Caco-2 (cell line): Measurements from ENCODE around the gene GPSM1. TPM values are rescaled to one million over a fixed set of nuclear protein-coding genes. Genes with fewer than 3 reads are reported as not detected.

Source experiments
- BruUV-seq: library from RNA; stranded (reverse); fragments of 400-500 nt; replicated peaks from 2 replicates; lab custom pipeline; 2021; lab: Mats Ljungman, UMichigan
- CTCF ChIA-PET: fragments of 300-600 bp; sonication (Branson Sonifier 250); formaldehyde crosslinking; loops from one replicate; lab custom pipeline; 2022; ENCODE audit warnings: antibody characterized with exemption; lab: Charles Lee
- POLR2A ChIA-PET: fragments of 300-600 bp; sonication (Branson Sonifier 250); formaldehyde crosslinking; loops from one replicate; lab custom pipeline; 2022; ENCODE audit warnings: antibody characterized with exemption; lab: Charles Lee
- DNase-seq, 2 experiments: peaks; one replicate each; pipeline versions ENCODE4 v3.0.0 to v3.0.0-alpha.2; 2020 to 2022
- H3K27me3 ChIP-seq: replicated peaks from 2 replicates; pipeline ENCODE4 v1.6.0; 2011; ENCODE audit warnings: low read length; ENCODE audit not compliant: control insufficient read depth, insufficient read depth
- H3K36me3 ChIP-seq: 2 replicates; pipeline ENCODE4 v1.5.1; 2011; ENCODE audit warnings: low read length; ENCODE audit not compliant: control insufficient read depth, insufficient read depth
- H3K4me1 ChIP-seq: fragments of 250-450 bp; sonication (Bioruptor Pico); 2 replicates; pipeline ENCODE4 v1.5.1; 2020; ENCODE audit warnings: mild to moderate bottlenecking
- H3K4me3 ChIP-seq: 2 replicates; pipeline ENCODE4 v1.5.1; 2011; ENCODE audit warnings: low read depth, mild to moderate bottlenecking, control low read depth, low read length
- H3K9me3 ChIP-seq: fragments of 250-450 bp; sonication (Bioruptor Pico); 2 replicates; pipeline ENCODE4 v1.5.1; 2020; ENCODE audit warnings: mild to moderate bottlenecking, moderate library complexity
- H3K27ac Mint-ChIP-seq: one replicate; pipeline ENCODE4 v1.8.0; 2022; ENCODE audit warnings: mixed read lengths; ENCODE audit not compliant: unreplicated experiment
- H3K27me3 Mint-ChIP-seq: one replicate; pipeline ENCODE4 v1.8.0; 2022; ENCODE audit warnings: mixed read lengths; ENCODE audit not compliant: insufficient read depth, unreplicated experiment
- H3K36me3 Mint-ChIP-seq: one replicate; pipeline ENCODE4 v1.8.0; 2022; ENCODE audit warnings: mild to moderate bottlenecking, mixed read lengths; ENCODE audit not compliant: insufficient read depth, unreplicated experiment
- H3K4me1 Mint-ChIP-seq: one replicate; pipeline ENCODE4 v1.8.0; 2022; ENCODE audit warnings: low read depth, mixed read lengths; ENCODE audit not compliant: unreplicated experiment
- H3K4me3 Mint-ChIP-seq: one replicate; pipeline ENCODE4 v1.8.0; 2022; ENCODE audit warnings: mild to moderate bottlenecking, moderate library complexity, mixed read lengths; ENCODE audit not compliant: unreplicated experiment
- H3K9me3 Mint-ChIP-seq: one replicate; pipeline ENCODE4 v1.8.0; 2022; ENCODE audit warnings: mixed read lengths; ENCODE audit not compliant: unreplicated experiment
- CTCF ChIP-seq, 2 experiments: fragments of 200-600 bp in 1 of 2; IDR thresholded peaks; 1 replicate in 1 of 2; 2 replicates in 1 of 2; pipeline versions ENCODE4 v1.5.1 to v1.8.0; 2011 to 2022; ENCODE audit warnings: antibody characterized with exemption in 1 of 2, control low read depth in 1 of 2, inconsistent platforms in 1 of 2, low read depth in 1 of 2, low read length in 1 of 2, mild to moderate bottlenecking in 1 of 2, moderate library complexity in 1 of 2; ENCODE audit not compliant: insufficient read depth in 1 of 2, severe bottlenecking in 1 of 2, unreplicated experiment in 1 of 2
- intact Hi-C: fragments of 100-400 bp; cut with micrococcal nuclease; formaldehyde crosslinking; loops from one replicate; pipeline ENCODE4 v1.10.0; 2022; ENCODE audit not compliant: unreplicated experiment
- total RNA-seq: library from RNA; stranded (reverse); gene quantifications from 2 replicates; pipeline ENCODE4 v1.2.3, GENCODE V29; 2022

Gene GPSM1
- total RNA-seq, 1 experiment from 2014 or later: 25.7 TPM

GRCh38 chr9:136381311-136381710 lies 54.0 kb downstream of the GPSM1 start:
- Histone ChIP-seq H3K9me3 (no peaks in the 10 kb centered on the region), H3K36me3 (peaks cover 1% of the 10 kb centered on the region; the same call in 1 of the 2 replicates), H3K4me1 (no peaks in the 10 kb centered on the region), H3K27me3 (no peaks in the 10 kb centered on the region), H3K4me3 (no peak overlapping the region)
- H3K36me3 Mint-ChIP-seq: peaks cover 38% of the 10 kb centered on the region
- BruUV-seq: no TSS peak
- TF ChIP-seq CTCF (IDR thresholded peaks at IDR 0.05; ENCODE audit: insufficient read depth in 1 of 2, low read depth in 1 of 2, low read length in 1 of 2, severe bottlenecking in 1 of 2, unreplicated experiment in 1 of 2): no peak
- no peaks in the 10 kb centered on the region for H3K27me3 Mint-ChIP-seq
- H3K4me3 Mint-ChIP-seq: no peak overlapping the region
- intact Hi-C loops: no loop called here
- CTCF ChIA-PET: interaction anchor here (0.6 to 0.7 kb wide), 2 partner anchors 600 to 781 kb away, joined by 3 to 4 read pairs; no protein-coding TSS in a partner anchor
- POLR2A ChIA-PET: no interaction called here
- no peaks in the 10 kb centered on the region for H3K4me1 Mint-ChIP-seq
- no peaks in the 10 kb centered on the region for H3K9me3 Mint-ChIP-seq
- H3K27ac Mint-ChIP-seq: no peak overlapping the region
- DNase-seq: no peak

- Mint-ChIP-seq H3K9me3 (no peaks in the 10 kb centered on the region), H3K4me1 (no peaks in the 10 kb centered on the region), H3K4me3 (no peak overlapping the region), H3K27ac (no peak overlapping the region), H3K36me3 (peaks cover 39% of the 10 kb centered on the region), H3K27me3 (no peaks in the 10 kb centered on the region)
- ChIA-PET POLR2A (interaction anchor here (0.5 kb wide), 1 partner anchor 61 kb away, joined by 3 read pairs; no protein-coding TSS in a partner anchor), CTCF (no interaction called here)
- no peaks in the 10 kb centered on the region for H3K9me3 ChIP-seq
- DNase-seq: no peak
- intact Hi-C loops: no loop called here
- peaks cover 1% of the 10 kb centered on the region; the same call in 1 of the 2 replicates for H3K36me3 ChIP-seq
- BruUV-seq: no TSS peak
- no peaks in the 10 kb centered on the region for H3K27me3 ChIP-seq
- no peak overlapping the region for H3K4me3 ChIP-seq
- no peak for TF ChIP-seq CTCF (IDR thresholded peaks at IDR 0.05; ENCODE audit: insufficient read depth in 1 of 2, low read depth in 1 of 2, low read length in 1 of 2, severe bottlenecking in 1 of 2, unreplicated experiment in 1 of 2)
- no peaks in the 10 kb centered on the region for H3K4me1 ChIP-seq
These were observed 54.7 kb downstream of the GPSM1 start for GRCh38 chr9:136381966-136382513.

- Mint-ChIP-seq H3K4me1 (no peaks in the 10 kb centered on the region), H3K27me3 (no peaks in the 10 kb centered on the region), H3K36me3 (peaks cover 46% of the 10 kb centered on the region), H3K9me3 (no peaks in the 10 kb centered on the region), H3K27ac (no peak overlapping the region), H3K4me3 (no peak overlapping the region)
- ChIA-PET POLR2A (no interaction called here), CTCF (interaction anchor here (0.7 kb wide), 1 partner anchor 36 kb away, joined by 7 read pairs; no protein-coding TSS in a partner anchor)
- H3K4me3 ChIP-seq: no peak overlapping the region
- H3K9me3 ChIP-seq: no peaks in the 10 kb centered on the region
- no peak for DNase-seq
- TF ChIP-seq CTCF (IDR thresholded peaks at IDR 0.05; ENCODE audit: insufficient read depth in 1 of 2, low read depth in 1 of 2, low read length in 1 of 2, severe bottlenecking in 1 of 2, unreplicated experiment in 1 of 2): no peak
- no peaks in the 10 kb centered on the region for H3K4me1 ChIP-seq
- no peaks in the 10 kb centered on the region for H3K27me3 ChIP-seq
- peaks cover 1% of the 10 kb centered on the region; the same call in 1 of the 2 replicates for H3K36me3 ChIP-seq
- intact Hi-C loops: no loop called here
- BruUV-seq: no TSS peak
These were observed 56.1 kb downstream of the GPSM1 start for GRCh38 chr9:136383436-136383835.
